ENCODE results near the gene ISG15. TPM values are rescaled to one million over a fixed set of nuclear protein-coding genes. Genes with fewer than 3 reads are reported as not detected.
A peak's percentile ranks its signal among the peaks of the same experiment; 100 is the strongest.

Gene ISG15
- total and polyA plus RNA-seq, 2 of the 13 experiments (the other 11 are each of a cell fraction or from before 2014, with no cell fraction given): 42.1 to 54.9 TPM

DNA sequence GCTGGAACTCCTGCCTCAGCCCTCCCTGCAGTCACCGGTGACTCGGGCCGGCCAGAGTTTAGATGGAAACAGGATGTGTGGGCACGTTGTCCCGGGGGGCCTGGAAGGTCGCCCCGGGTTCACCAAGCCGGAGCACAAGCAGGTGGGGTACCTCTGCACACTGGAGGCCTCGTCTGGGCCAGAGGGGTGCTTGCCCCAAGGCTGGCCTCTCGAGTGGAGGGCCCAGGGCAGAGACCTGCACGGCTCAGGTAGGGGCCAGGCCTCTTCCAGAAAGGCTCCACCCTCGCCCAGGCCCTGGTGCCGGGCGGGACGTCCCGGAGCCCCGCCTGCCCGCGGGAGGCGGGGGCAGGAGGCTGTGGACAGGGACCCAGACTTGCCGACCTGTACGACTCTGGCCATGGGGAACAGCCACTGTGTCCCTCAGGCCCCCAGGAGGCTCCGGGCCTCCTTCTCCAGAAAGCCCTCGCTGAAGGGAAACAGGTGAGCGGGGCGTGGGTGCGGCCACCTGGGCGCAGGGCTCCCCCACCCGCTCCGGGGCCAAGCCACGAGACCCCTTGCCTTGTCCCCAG lies 47.1 kb upstream of the ISG15 start, which contains the start of gene PLEKHN1 (continued):
- TF ChIP-seq, protein P1, sequence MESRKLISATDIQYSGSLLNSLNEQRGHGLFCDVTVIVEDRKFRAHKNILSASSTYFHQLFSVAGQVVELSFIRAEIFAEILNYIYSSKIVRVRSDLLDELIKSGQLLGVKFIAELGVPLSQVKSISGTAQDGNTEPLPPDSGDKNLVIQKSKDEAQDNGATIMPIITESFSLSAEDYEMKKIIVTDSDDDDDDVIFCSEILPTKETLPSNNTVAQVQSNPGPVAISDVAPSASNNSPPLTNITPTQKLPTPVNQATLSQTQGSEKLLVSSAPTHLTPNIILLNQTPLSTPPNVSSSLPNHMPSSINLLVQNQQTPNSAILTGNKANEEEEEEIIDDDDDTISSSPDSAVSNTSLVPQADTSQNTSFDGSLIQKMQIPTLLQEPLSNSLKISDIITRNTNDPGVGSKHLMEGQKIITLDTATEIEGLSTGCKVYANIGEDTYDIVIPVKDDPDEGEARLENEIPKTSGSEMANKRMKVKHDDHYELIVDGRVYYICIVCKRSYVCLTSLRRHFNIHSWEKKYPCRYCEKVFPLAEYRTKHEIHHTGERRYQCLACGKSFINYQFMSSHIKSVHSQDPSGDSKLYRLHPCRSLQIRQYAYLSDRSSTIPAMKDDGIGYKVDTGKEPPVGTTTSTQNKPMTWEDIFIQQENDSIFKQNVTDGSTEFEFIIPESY (CRISPR knock-in tag; IDR thresholded peaks at IDR 0.05): no peak
- TF ChIP-seq KMT2B (CRISPR knock-in tag; IDR thresholded peaks at IDR 0.05): no peak
- TF ChIP-seq HDAC2 (CRISPR knock-in tag; IDR thresholded peaks at IDR 0.05): no peak
- TF ChIP-seq, protein P2, sequence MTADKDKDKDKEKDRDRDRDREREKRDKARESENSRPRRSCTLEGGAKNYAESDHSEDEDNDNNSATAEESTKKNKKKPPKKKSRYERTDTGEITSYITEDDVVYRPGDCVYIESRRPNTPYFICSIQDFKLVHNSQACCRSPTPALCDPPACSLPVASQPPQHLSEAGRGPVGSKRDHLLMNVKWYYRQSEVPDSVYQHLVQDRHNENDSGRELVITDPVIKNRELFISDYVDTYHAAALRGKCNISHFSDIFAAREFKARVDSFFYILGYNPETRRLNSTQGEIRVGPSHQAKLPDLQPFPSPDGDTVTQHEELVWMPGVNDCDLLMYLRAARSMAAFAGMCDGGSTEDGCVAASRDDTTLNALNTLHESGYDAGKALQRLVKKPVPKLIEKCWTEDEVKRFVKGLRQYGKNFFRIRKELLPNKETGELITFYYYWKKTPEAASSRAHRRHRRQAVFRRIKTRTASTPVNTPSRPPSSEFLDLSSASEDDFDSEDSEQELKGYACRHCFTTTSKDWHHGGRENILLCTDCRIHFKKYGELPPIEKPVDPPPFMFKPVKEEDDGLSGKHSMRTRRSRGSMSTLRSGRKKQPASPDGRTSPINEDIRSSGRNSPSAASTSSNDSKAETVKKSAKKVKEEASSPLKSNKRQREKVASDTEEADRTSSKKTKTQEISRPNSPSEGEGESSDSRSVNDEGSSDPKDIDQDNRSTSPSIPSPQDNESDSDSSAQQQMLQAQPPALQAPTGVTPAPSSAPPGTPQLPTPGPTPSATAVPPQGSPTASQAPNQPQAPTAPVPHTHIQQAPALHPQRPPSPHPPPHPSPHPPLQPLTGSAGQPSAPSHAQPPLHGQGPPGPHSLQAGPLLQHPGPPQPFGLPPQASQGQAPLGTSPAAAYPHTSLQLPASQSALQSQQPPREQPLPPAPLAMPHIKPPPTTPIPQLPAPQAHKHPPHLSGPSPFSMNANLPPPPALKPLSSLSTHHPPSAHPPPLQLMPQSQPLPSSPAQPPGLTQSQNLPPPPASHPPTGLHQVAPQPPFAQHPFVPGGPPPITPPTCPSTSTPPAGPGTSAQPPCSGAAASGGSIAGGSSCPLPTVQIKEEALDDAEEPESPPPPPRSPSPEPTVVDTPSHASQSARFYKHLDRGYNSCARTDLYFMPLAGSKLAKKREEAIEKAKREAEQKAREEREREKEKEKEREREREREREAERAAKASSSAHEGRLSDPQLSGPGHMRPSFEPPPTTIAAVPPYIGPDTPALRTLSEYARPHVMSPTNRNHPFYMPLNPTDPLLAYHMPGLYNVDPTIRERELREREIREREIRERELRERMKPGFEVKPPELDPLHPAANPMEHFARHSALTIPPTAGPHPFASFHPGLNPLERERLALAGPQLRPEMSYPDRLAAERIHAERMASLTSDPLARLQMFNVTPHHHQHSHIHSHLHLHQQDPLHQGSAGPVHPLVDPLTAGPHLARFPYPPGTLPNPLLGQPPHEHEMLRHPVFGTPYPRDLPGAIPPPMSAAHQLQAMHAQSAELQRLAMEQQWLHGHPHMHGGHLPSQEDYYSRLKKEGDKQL (CRISPR knock-in tag; IDR thresholded peaks at IDR 0.05; ENCODE audit: low read depth): no peak
- no peak for TF ChIP-seq ZFP62 (CRISPR knock-in tag; IDR thresholded peaks at IDR 0.05)
- TF ChIP-seq ELF3 (CRISPR knock-in tag; IDR thresholded peaks at IDR 0.05): no peak
- TF ChIP-seq, protein P3, sequence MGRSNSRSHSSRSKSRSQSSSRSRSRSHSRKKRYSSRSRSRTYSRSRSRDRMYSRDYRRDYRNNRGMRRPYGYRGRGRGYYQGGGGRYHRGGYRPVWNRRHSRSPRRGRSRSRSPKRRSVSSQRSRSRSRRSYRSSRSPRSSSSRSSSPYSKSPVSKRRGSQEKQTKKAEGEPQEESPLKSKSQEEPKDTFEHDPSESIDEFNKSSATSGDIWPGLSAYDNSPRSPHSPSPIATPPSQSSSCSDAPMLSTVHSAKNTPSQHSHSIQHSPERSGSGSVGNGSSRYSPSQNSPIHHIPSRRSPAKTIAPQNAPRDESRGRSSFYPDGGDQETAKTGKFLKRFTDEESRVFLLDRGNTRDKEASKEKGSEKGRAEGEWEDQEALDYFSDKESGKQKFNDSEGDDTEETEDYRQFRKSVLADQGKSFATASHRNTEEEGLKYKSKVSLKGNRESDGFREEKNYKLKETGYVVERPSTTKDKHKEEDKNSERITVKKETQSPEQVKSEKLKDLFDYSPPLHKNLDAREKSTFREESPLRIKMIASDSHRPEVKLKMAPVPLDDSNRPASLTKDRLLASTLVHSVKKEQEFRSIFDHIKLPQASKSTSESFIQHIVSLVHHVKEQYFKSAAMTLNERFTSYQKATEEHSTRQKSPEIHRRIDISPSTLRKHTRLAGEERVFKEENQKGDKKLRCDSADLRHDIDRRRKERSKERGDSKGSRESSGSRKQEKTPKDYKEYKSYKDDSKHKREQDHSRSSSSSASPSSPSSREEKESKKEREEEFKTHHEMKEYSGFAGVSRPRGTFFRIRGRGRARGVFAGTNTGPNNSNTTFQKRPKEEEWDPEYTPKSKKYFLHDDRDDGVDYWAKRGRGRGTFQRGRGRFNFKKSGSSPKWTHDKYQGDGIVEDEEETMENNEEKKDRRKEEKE (IDR thresholded peaks at IDR 0.05): no peak
- 0 out of 2 replicates have a peak, but pooled peaks have one; percentile 8 for TF ChIP-seq ZNF839 (CRISPR knock-in tag; IDR thresholded peaks at IDR 0.05; ENCODE audit: borderline replicate concordance)
- TF ChIP-seq ZBTB38 (CRISPR knock-in tag; IDR thresholded peaks at IDR 0.05): no peak; the same call in 1 of the 2 replicates
- TF ChIP-seq SALL1 (CRISPR knock-in tag; IDR thresholded peaks at IDR 0.05): no peak
- TF ChIP-seq, protein P4, sequence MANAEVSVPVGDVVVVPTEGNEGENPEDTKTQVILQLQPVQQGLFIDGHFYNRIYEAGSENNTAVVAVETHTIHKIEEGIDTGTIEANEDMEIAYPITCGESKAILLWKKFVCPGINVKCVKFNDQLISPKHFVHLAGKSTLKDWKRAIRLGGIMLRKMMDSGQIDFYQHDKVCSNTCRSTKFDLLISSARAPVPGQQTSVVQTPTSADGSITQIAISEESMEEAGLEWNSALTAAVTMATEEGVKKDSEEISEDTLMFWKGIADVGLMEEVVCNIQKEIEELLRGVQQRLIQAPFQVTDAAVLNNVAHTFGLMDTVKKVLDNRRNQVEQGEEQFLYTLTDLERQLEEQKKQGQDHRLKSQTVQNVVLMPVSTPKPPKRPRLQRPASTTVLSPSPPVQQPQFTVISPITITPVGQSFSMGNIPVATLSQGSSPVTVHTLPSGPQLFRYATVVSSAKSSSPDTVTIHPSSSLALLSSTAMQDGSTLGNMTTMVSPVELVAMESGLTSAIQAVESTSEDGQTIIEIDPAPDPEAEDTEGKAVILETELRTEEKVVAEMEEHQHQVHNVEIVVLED (CRISPR knock-in tag; IDR thresholded peaks at IDR 0.05; ENCODE audit: borderline replicate concordance): no peak
- TF ChIP-seq, protein P5, sequence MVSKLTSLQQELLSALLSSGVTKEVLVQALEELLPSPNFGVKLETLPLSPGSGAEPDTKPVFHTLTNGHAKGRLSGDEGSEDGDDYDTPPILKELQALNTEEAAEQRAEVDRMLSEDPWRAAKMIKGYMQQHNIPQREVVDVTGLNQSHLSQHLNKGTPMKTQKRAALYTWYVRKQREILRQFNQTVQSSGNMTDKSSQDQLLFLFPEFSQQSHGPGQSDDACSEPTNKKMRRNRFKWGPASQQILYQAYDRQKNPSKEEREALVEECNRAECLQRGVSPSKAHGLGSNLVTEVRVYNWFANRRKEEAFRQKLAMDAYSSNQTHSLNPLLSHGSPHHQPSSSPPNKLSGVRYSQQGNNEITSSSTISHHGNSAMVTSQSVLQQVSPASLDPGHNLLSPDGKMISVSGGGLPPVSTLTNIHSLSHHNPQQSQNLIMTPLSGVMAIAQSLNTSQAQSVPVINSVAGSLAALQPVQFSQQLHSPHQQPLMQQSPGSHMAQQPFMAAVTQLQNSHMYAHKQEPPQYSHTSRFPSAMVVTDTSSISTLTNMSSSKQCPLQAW (CRISPR knock-in tag; IDR thresholded peaks at IDR 0.05): no peak; the same call in 1 of the 2 replicates
- no peak for TF ChIP-seq GTF2F1 (IDR thresholded peaks at IDR 0.05; ENCODE audit: low read length)
- TF ChIP-seq ZNF629 (CRISPR knock-in tag; conservative IDR thresholded peaks at IDR 0.05): no peak
- TF ChIP-seq HNF4A (CRISPR knock-in tag; IDR thresholded peaks at IDR 0.05): no peak
- TF ChIP-seq ARNT (IDR thresholded peaks at IDR 0.05): no peak
- TF ChIP-seq HNRNPH1 (optimal IDR thresholded peaks at IDR 0.05; ENCODE audit: low read depth, low read length): no peak

All from HepG2 (cell line).